ENCODE data around the gene ACVR1.

ACVR1 gene

GRCh38 chr2:157813467-157813866, 62.7 kb downstream of the ACVR1 start:
- Histone ChIP-seq H3K4me1 (ENCODE audit: insufficient read depth, poor library complexity, severe bottlenecking) (no peaks in the 10 kb centered on the region), H3K4me3 (ENCODE audit: severe bottlenecking) (no peak overlapping the region), H3K27ac (ENCODE audit: poor library complexity, severe bottlenecking) (no peak overlapping the region), H3K9me3 (ENCODE audit: severe bottlenecking) (no peaks in the 10 kb centered on the region), H3K36me3 (ENCODE audit: low read depth) (peaks cover 24% of the 10 kb centered on the region), H3K27me3 (ENCODE audit: insufficient read depth, poor library complexity, severe bottlenecking) (no peaks in the 10 kb centered on the region)
- ATAC-seq (ENCODE audit: low read depth) (no peak), DNase-seq (ENCODE audit: low spot score) (no peak)
- TF ChIP-seq CTCF (IDR thresholded peaks at IDR 0.05; ENCODE audit: poor library complexity, severe bottlenecking), result no peak

GRCh38 chr2:157810037-157810436, 66.1 kb downstream of the ACVR1 start:
- Histone ChIP-seq H3K27ac (ENCODE audit: poor library complexity, severe bottlenecking) (no peak overlapping the region), H3K4me3 (ENCODE audit: severe bottlenecking) (no peak overlapping the region), H3K36me3 (ENCODE audit: low read depth) (peaks cover 9% of the 10 kb centered on the region), H3K4me1 (ENCODE audit: insufficient read depth, poor library complexity, severe bottlenecking) (no peaks in the 10 kb centered on the region), H3K27me3 (ENCODE audit: insufficient read depth, poor library complexity, severe bottlenecking) (no peaks in the 10 kb centered on the region), H3K9me3 (ENCODE audit: severe bottlenecking) (no peaks in the 10 kb centered on the region)
- DNase-seq (ENCODE audit: low spot score) (no peak), ATAC-seq (ENCODE audit: low read depth) (no peak)
- TF ChIP-seq CTCF (IDR thresholded peaks at IDR 0.05; ENCODE audit: poor library complexity, severe bottlenecking), result no peak

- Histone ChIP-seq H3K27me3 (ENCODE audit: insufficient read depth, poor library complexity, severe bottlenecking) (no peaks in the 10 kb centered on the region), H3K4me1 (ENCODE audit: insufficient read depth, poor library complexity, severe bottlenecking) (no peaks in the 10 kb centered on the region), H3K27ac (ENCODE audit: poor library complexity, severe bottlenecking) (no peak overlapping the region), H3K4me3 (ENCODE audit: severe bottlenecking) (no peak overlapping the region), H3K36me3 (ENCODE audit: low read depth) (peaks cover 4% of the 10 kb centered on the region; the same call in 1 of the 2 replicates), H3K9me3 (ENCODE audit: severe bottlenecking) (no peaks in the 10 kb centered on the region)
- DNase-seq (ENCODE audit: low spot score) (no peak), ATAC-seq (ENCODE audit: low read depth) (no peak)
- no peak for TF ChIP-seq CTCF (IDR thresholded peaks at IDR 0.05; ENCODE audit: poor library complexity, severe bottlenecking)
Measured at GRCh38 chr2:157809212-157809611, 66.9 kb downstream of the ACVR1 start.

GRCh38 chr2:157808421-157808820, 67.7 kb downstream of the ACVR1 start:
- Histone ChIP-seq H3K4me3 (ENCODE audit: severe bottlenecking) (no peak overlapping the region), H3K27me3 (ENCODE audit: insufficient read depth, poor library complexity, severe bottlenecking) (no peaks in the 10 kb centered on the region), H3K4me1 (ENCODE audit: insufficient read depth, poor library complexity, severe bottlenecking) (no peaks in the 10 kb centered on the region), H3K27ac (ENCODE audit: poor library complexity, severe bottlenecking) (no peak overlapping the region), H3K36me3 (ENCODE audit: low read depth) (peaks cover 4% of the 10 kb centered on the region; the same call in 1 of the 2 replicates), H3K9me3 (ENCODE audit: severe bottlenecking) (no peaks in the 10 kb centered on the region)
- DNase-seq (ENCODE audit: low spot score) (no peak), ATAC-seq (ENCODE audit: low read depth) (no peak)
- TF ChIP-seq CTCF (IDR thresholded peaks at IDR 0.05; ENCODE audit: poor library complexity, severe bottlenecking), result no peak

GRCh38 chr2:157806426-157807077, 69.6 kb downstream of the ACVR1 start:
- H3K27me3 ChIP-seq (ENCODE audit: insufficient read depth, poor library complexity, severe bottlenecking), result no peaks in the 10 kb centered on the region
- no peaks in the 10 kb centered on the region for H3K36me3 ChIP-seq (ENCODE audit: low read depth)
- no peaks in the 10 kb centered on the region for H3K9me3 ChIP-seq (ENCODE audit: severe bottlenecking)
- no peak for TF ChIP-seq CTCF (IDR thresholded peaks at IDR 0.05; ENCODE audit: poor library complexity, severe bottlenecking)
- DNase-seq (ENCODE audit: low spot score) (no peak), ATAC-seq (ENCODE audit: low read depth) (no peak)
- H3K27ac ChIP-seq (ENCODE audit: poor library complexity, severe bottlenecking), result no peak overlapping the region
- H3K4me1 ChIP-seq (ENCODE audit: insufficient read depth, poor library complexity, severe bottlenecking), result no peaks in the 10 kb centered on the region
- no peak overlapping the region for H3K4me3 ChIP-seq (ENCODE audit: severe bottlenecking)
